Skeletal muscle tissue (tissue), 4 donors: ENCODE data around the gene OR2D2. TPM values are rescaled to one million over a fixed set of nuclear protein-coding genes. Genes with fewer than 3 reads are reported as not detected.
"Not testable (repeated sequence)": the region's sequence is repeated elsewhere in the genome, so short reads cannot be mapped to it uniquely, and the experiment has no call there.

Source experiments
- H3K27ac ChIP-seq: one replicate; pipeline ENCODE4 v1.7.0; 2013; ENCODE audit warnings: mild to moderate bottlenecking, low read depth, low read length, inconsistent platforms
- H3K27me3 ChIP-seq, 3 donors: one replicate each; pipeline ENCODE4 v1.7.0; 2013; ENCODE audit warnings: low read length in 3 of 3; ENCODE audit not compliant: control insufficient read depth in 3 of 3, insufficient read depth in 3 of 3
- H3K36me3 ChIP-seq, 3 donors: one replicate each; pipeline ENCODE4 v1.7.0; 2013; ENCODE audit warnings: low read length in 3 of 3; ENCODE audit not compliant: control insufficient read depth in 3 of 3, insufficient read depth in 3 of 3
- H3K4me1 ChIP-seq, 3 donors: one replicate each; pipeline ENCODE4 v1.7.0; 2013; ENCODE audit warnings: low read length in 3 of 3, mild to moderate bottlenecking in 3 of 3; ENCODE audit not compliant: control insufficient read depth in 3 of 3, insufficient read depth in 3 of 3
- H3K4me3 ChIP-seq, 3 donors: one replicate each; pipeline ENCODE4 v1.7.0; 2013; ENCODE audit warnings: low read length in 3 of 3
- H3K9ac ChIP-seq, 3 donors: one replicate each; pipeline ENCODE4 v1.7.0; 2013; ENCODE audit warnings: low read length in 3 of 3, mild to moderate bottlenecking in 3 of 3, moderate library complexity in 2 of 3, low read depth in 1 of 3
- H3K9me3 ChIP-seq, 3 donors: one replicate each; pipeline ENCODE4 v1.7.0; 2013; ENCODE audit warnings: low read length in 3 of 3; ENCODE audit not compliant: control insufficient read depth in 3 of 3
- total RNA-seq: library from RNA; depleted of rRNA; stranded (reverse); fragments of >200 nt; gene quantifications from one replicate; pipeline ENCODE4 v1.2.3, GENCODE V29; 2014
- donor health status: Osteomylitis.

Gene OR2D2
- total RNA-seq, 1 donor from 2014 or later, result not detected

DNA sequence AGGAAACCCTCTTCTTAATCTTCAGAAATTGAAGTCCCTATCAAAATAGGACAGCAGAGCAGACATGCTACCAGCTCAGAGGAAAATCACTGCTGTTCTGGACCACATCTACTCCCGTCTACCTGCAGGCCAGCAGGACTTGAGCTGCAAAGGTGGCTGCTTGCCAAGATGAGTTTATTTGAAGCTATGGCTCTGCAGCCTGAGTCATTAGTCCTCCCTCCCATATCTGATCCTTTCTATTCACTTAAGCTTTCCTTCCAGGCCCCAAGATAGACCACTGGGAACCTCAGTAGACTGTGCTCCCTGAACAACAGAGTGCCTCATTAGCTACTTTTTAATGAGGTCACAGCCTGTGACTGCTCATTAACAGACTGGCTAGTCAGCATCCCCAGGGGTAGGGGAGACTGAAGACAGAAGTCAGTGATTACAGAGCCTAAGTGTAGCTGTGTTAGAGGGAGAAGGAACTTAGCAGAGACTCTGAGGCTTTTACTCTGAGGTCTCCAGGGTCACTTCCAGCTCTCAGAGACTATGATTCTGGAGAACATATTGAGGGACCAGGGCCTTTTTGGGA, 36.2 kb downstream of the OR2D2 start:
- Histone ChIP-seq H3K27ac (no peak overlapping the region), H3K9me3 (no peaks in the 10 kb centered on the region), H3K9ac (no peak overlapping the region), H3K4me3 (no peak overlapping the region), H3K4me1 (no peaks in the 10 kb centered on the region), H3K27me3 (no peaks in the 10 kb centered on the region), H3K36me3 (no peaks in the 10 kb centered on the region)

GRCh38 chr11:6854801-6855200, 37.5 kb downstream of the OR2D2 start:
- H3K9me3 ChIP-seq, H3K27me3 ChIP-seq, H3K9ac ChIP-seq, H3K4me1 ChIP-seq, H3K4me3 ChIP-seq, H3K27ac ChIP-seq, H3K36me3 ChIP-seq: not testable (repeated sequence)

DNA sequence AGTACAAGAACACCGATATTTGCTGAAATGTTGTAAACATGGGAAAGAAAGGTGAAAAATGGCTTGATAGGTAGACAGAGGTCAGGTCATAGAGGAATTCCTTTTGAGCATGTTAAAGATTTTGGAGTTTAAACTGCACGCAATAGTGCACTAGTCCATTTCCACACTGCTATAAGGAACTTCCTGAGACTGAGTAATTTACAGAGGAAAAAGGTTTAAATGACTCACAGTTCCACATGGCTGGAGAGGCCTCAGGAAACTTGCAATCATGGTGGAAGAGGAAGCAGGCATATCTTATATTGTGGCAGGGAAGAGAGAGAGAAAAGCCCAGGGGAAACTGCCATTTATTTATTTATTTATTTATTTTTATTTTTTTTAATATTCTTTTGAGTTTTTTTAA, 41.8 kb downstream of the OR2D2 start:
- H3K4me3 ChIP-seq, result no peak overlapping the region
- no peaks in the 10 kb centered on the region for H3K4me1 ChIP-seq
- H3K27me3 ChIP-seq, result no peaks in the 10 kb centered on the region
- no peak overlapping the region for H3K27ac ChIP-seq
- no peaks in the 10 kb centered on the region for H3K36me3 ChIP-seq
- H3K9me3 ChIP-seq, result no peaks in the 10 kb centered on the region
- no peak overlapping the region for H3K9ac ChIP-seq

DNA sequence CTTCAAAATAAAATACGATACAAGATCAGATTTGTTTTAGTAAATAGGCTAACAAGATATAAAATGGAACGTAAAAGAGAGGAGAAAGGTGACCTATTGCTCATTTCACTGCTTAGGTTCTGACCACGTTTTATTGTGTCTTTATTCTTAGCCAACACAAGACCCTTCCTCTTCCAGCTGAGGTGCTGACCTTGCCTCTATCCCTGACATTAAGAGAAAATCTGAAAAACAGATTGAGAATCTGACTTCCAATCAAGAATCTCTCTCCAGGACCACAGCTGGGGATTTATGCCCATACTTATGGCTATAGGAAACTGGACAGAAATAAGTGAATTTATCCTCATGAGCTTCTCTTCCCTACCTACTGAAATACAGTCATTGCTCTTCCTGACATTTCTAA, 46.9 kb downstream of the OR2D2 start, which contains the start of gene OR10A5:
TSS of gene OR10A5 (plus strand) at position 301 of the 400 bp plus-strand sequence. CDS start at position 301, 0 bp downstream.
- Histone ChIP-seq H3K9me3 (peaks cover 0 to 4% (median 3%) of the 10 kb centered on the region in 3 donors), H3K27ac (no peak within 1 kb of the TSS), H3K9ac (no peak within 1 kb of the TSS), H3K4me3 (no peak within 1 kb of the TSS), H3K4me1 (no peaks in the 10 kb centered on the region), H3K36me3 (no peaks in the 10 kb centered on the region), H3K27me3 (no peaks in the 10 kb centered on the region)

GRCh38 chr11:6844356-6844755, 47.9 kb downstream of the OR2D2 start:
- Histone ChIP-seq H3K27ac (no peak overlapping the region), H3K27me3 (no peaks in the 10 kb centered on the region), H3K4me3 (no peak overlapping the region), H3K9ac (no peak overlapping the region), H3K9me3 (peaks cover 0 to 4% (median 3%) of the 10 kb centered on the region in 3 donors), H3K4me1 (no peaks in the 10 kb centered on the region), H3K36me3 (no peaks in the 10 kb centered on the region)

DNA sequence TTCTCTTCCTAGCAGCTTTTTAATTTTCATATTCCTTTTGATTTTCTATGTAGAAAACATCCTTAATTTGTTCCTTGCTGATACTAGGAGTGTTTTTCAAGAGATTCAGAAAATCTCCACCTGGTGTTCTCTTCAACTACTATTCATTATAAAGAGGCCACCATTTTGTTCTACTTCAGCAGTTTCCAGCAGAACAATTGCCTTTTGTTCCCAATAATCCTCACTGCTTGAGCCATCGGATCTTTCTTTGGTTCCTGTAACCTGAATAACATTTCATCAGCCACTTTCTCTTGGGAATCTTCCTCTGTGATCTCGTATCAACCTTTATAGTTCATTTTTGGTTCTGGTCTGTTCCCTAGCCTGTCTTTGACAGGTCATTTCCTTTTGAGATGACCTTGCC, 48.6 kb downstream of the OR2D2 start:
- Histone ChIP-seq H3K27ac (no peak overlapping the region), H3K4me3 (no peak overlapping the region), H3K9ac (no peak overlapping the region), H3K9me3 (peaks cover 0 to 4% (median 3%) of the 10 kb centered on the region in 3 donors), H3K36me3 (no peaks in the 10 kb centered on the region), H3K4me1 (no peaks in the 10 kb centered on the region), H3K27me3 (no peaks in the 10 kb centered on the region)

GRCh38 chr11:6841694-6842093, 50.6 kb downstream of the OR2D2 start:
- no peaks in the 10 kb centered on the region for H3K27me3 ChIP-seq
- H3K4me3 ChIP-seq, result no peak overlapping the region
- H3K9me3 ChIP-seq, result peaks cover 0 to 4% (median 3%) of the 10 kb centered on the region in 3 donors
- no peak overlapping the region for H3K9ac ChIP-seq
- no peaks in the 10 kb centered on the region for H3K4me1 ChIP-seq
- no peak overlapping the region for H3K27ac ChIP-seq
- H3K36me3 ChIP-seq, result no peaks in the 10 kb centered on the region

Other genes starting within 250 kb of the OR2D2 start
- 39.1 TPM for gene DCHS1, start 236.7 kb downstream of the OR2D2 start, total RNA-seq
- gene MRPL17, start 209.2 kb downstream of the OR2D2 start, total RNA-seq, result 33.9 TPM
- gene OR2AG2, start 120.5 kb downstream of the OR2D2 start, total RNA-seq, result not detected
- not detected for gene OR2AG1, start 109.5 kb downstream of the OR2D2 start, total RNA-seq
- gene OR6A2, start 92.8 kb downstream of the OR2D2 start, total RNA-seq, result under 0.01 TPM
- gene OR10A5, start 46.8 kb downstream of the OR2D2 start, total RNA-seq, result not detected
- gene OR10A2, start 29.4 kb downstream of the OR2D2 start, total RNA-seq, result not detected
- gene OR10A4, start 15.9 kb downstream of the OR2D2 start, total RNA-seq, result not detected
- gene OR2D3, start 28.5 kb upstream of the OR2D2 start, total RNA-seq, result not detected
- gene ZNF215, start 33.9 kb upstream of the OR2D2 start, total RNA-seq, result 1.6 TPM
- 2.6 TPM for gene ZNF214, start 127.8 kb upstream of the OR2D2 start, total RNA-seq
- gene NLRP14, start 128.0 kb upstream of the OR2D2 start, total RNA-seq, result under 0.01 TPM
- gene RBMXL2, start 196.5 kb upstream of the OR2D2 start, total RNA-seq, result not detected